Stimulated activated CD4-positive, alpha-beta T cell treated with anti-CD3 and anti-CD28 coated beads, Interleukin-1b, Interleukin-23, amount 100 ng/mL, for 1 hour (primary cell): Measurements from ENCODE around the gene ERCC6L2.

Experiments used
- DNase-seq, 2 donors: peaks; one replicate each; pipeline ENCODE4 v3.0.0-alpha.2; 2020; ENCODE audit warnings: low read depth in 2 of 2

The ERCC6L2 gene

GRCh38 chr9:95979446-95979845, 104.0 kb downstream of the ERCC6L2 start:
- DNase-seq, result no peak

- no peak for DNase-seq
Observed at GRCh38 chr9:95980262-95981125, 105.0 kb downstream of the ERCC6L2 start.

- DNase-seq, result no peak
Observed at GRCh38 chr9:95981761-95982390, 106.4 kb downstream of the ERCC6L2 start.

GRCh38 chr9:95985440-95986055, 110.1 kb downstream of the ERCC6L2 start:
- DNase-seq, result no peak

- no peak for DNase-seq
Observed at GRCh38 chr9:95989297-95989696, 113.8 kb downstream of the ERCC6L2 start.

- DNase-seq, result no peak
Observed at GRCh38 chr9:95991326-95991725, 115.8 kb downstream of the ERCC6L2 start.

- DNase-seq, result no peak
Observed at GRCh38 chr9:95992536-95992935, 117.0 kb downstream of the ERCC6L2 start.

GRCh38 chr9:95993337-95993736, 117.8 kb downstream of the ERCC6L2 start:
- DNase-seq, result no peak

- no peak for DNase-seq
Observed at GRCh38 chr9:95999390-95999789, 123.9 kb downstream of the ERCC6L2 start.

GRCh38 chr9:96004379-96004778, 128.9 kb downstream of the ERCC6L2 start:
- no peak for DNase-seq

GRCh38 chr9:96006296-96006879, 130.9 kb downstream of the ERCC6L2 start:
- no peak for DNase-seq

GRCh38 chr9:96006961-96007360, 131.5 kb downstream of the ERCC6L2 start:
- no peak for DNase-seq

GRCh38 chr9:96008502-96009222, 133.2 kb downstream of the ERCC6L2 start:
- no peak for DNase-seq

- no peak for DNase-seq
Observed at GRCh38 chr9:96009223-96009602, 133.7 kb downstream of the ERCC6L2 start.

- no peak for DNase-seq
Observed at GRCh38 chr9:96009690-96010472, 134.4 kb downstream of the ERCC6L2 start.

GRCh38 chr9:96014078-96014477, 138.6 kb downstream of the ERCC6L2 start:
- DNase-seq, result no peak

GRCh38 chr9:96015876-96016686, 140.6 kb downstream of the ERCC6L2 start:
- no peak for DNase-seq
